Tibial artery (tissue), 4 donors: ENCODE data around the gene CORO2B.
"Not testable (repeated sequence)": the region's sequence is repeated elsewhere in the genome, so short reads cannot be mapped to it uniquely, and the experiment has no call there.

ENCODE experiments used
- DNase-seq, 2 donors: peaks; one replicate each; pipeline ENCODE4 v3.0.0-alpha.2; 2019
- H3K27ac ChIP-seq, 2 donors: fragments of 200-600 bp; sonication (generic) in 1 of 2; 1 replicate in 1 of 2; 2 replicates in 1 of 2; pipeline ENCODE4 v1.5.1; 2018 to 2019; ENCODE audit warnings: mild to moderate bottlenecking in 1 of 2
- H3K27me3 ChIP-seq, 2 donors: fragments of 200-600 bp; sonication (generic) in 1 of 2; one replicate each; pipeline versions ENCODE4 v1.5.1 to v1.6.0; 2016 to 2019
- H3K36me3 ChIP-seq, 3 donors: fragments of 200-600 bp; sonication (generic) in 2 of 3; one replicate each; pipeline ENCODE4 v1.5.1; 2016 to 2019; ENCODE audit warnings: mild to moderate bottlenecking in 2 of 3
- H3K4me1 ChIP-seq, 4 donors: fragments of 200-600 bp; sonication (generic) in 2 of 4; 1 replicate in 3 of 4; 2 replicates in 1 of 4; pipeline ENCODE4 v1.5.1; 2016 to 2019
- H3K4me3 ChIP-seq, 2 donors: fragments of 200-600 bp; sonication (generic) in 1 of 2; 1 replicate in 1 of 2; 2 replicates in 1 of 2; pipeline ENCODE4 v1.5.1; 2018 to 2019; ENCODE audit warnings: mild to moderate bottlenecking in 2 of 2
- H3K9me3 ChIP-seq, 3 donors: fragments of 200-600 bp; sonication (generic) in 1 of 3; one replicate each; pipeline ENCODE4 v1.5.1; 2016 to 2019
- intact Hi-C: fragments of 100-400 bp; cut with DNase I; formaldehyde crosslinking; loops from one replicate; pipeline ENCODE4 v1.15.0; 2023; ENCODE audit warnings: low total_unique reads
- TF ChIP-seq, protein P1 (sequence below), 2 experiments: fragments of 200-600 bp in 1 of 2; fragments of 450-650 bp in 1 of 2; IDR thresholded peaks; one replicate each; pipeline ENCODE4 v1.5.1; 2017 to 2019; ENCODE audit warnings: antibody characterized with exemption in 2 of 2, mild to moderate bottlenecking in 1 of 2, moderate library complexity in 1 of 2

CORO2B gene

DNA sequence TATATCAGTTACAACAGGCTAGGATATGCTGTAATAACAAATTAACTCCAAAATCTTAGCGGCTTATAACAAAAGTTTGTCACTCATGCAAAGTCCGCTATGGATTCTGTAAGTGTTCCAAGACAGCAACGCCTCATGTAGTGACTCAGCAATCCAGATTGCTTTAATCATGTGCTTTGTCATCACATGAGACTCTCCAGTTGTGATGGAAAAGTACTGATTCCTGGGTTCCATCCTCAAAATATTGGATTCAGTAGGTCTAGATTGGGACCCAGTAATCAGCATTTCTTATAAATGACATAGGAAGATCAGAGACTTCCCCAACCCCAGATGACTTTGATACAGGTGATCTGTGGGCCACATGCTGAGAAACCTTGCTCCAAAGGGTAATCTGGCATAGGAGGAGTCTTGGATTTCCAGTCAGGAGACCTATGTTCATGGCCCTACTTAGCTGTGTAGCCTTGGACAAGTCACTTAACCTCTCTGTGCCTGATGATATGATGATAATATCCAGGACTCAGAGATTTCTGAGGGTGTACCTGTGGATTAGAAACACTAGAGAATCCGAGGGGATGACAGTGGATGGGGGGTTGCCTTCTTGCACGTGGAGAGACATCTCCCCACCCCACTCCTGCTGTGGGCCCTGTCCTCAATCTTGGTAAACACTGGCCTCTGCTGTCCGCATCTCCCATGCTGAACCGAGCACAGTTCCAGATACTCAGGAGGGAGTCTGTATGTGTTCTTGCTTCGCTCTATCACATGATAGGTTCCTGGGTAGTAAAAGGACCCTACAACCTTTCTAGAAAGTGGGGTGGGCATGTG, 65.5 kb downstream of the CORO2B start:
- Histone ChIP-seq H3K36me3 (no peaks in the 10 kb centered on the region), H3K4me1 (peaks cover 0 to 3% (median under 1%) of the 10 kb centered on the region in 4 donors), H3K9me3 (no peaks in the 10 kb centered on the region), H3K27me3 (no peaks in the 10 kb centered on the region), H3K4me3 (no peak overlapping the region), H3K27ac (no peak overlapping the region)
- intact Hi-C loops: no loop called here
- DNase-seq: no peak
- TF ChIP-seq, protein P1, sequence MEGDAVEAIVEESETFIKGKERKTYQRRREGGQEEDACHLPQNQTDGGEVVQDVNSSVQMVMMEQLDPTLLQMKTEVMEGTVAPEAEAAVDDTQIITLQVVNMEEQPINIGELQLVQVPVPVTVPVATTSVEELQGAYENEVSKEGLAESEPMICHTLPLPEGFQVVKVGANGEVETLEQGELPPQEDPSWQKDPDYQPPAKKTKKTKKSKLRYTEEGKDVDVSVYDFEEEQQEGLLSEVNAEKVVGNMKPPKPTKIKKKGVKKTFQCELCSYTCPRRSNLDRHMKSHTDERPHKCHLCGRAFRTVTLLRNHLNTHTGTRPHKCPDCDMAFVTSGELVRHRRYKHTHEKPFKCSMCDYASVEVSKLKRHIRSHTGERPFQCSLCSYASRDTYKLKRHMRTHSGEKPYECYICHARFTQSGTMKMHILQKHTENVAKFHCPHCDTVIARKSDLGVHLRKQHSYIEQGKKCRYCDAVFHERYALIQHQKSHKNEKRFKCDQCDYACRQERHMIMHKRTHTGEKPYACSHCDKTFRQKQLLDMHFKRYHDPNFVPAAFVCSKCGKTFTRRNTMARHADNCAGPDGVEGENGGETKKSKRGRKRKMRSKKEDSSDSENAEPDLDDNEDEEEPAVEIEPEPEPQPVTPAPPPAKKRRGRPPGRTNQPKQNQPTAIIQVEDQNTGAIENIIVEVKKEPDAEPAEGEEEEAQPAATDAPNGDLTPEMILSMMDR (IDR thresholded peaks at IDR 0.05): no peak

DNA sequence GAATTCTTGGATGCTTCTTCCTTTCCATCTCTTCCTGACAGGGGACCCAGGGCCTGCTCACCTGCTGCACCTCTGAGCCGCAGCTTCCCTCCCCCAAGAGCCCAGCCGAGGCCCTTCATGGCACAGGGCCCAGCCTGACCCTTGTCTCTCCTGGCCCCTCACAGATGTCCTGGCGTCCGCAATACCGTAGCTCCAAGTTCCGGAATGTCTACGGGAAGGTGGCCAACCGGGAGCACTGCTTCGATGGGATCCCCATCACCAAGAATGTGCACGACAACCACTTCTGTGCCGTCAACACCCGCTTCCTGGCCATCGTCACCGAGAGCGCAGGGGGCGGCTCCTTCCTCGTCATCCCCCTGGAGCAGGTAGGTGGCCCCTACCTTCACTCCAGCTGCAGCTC, 66.2 kb downstream of the CORO2B start:
- intact Hi-C loops: no loop called here
- peaks cover 0 to 2% (median 0%) of the 10 kb centered on the region in 4 donors for H3K4me1 ChIP-seq
- H3K27ac ChIP-seq: no peak overlapping the region
- no peaks in the 10 kb centered on the region for H3K36me3 ChIP-seq
- no peaks in the 10 kb centered on the region for H3K27me3 ChIP-seq
- H3K9me3 ChIP-seq: no peaks in the 10 kb centered on the region
- TF ChIP-seq, protein P1 (IDR thresholded peaks at IDR 0.05): no peak
- no peak for DNase-seq
- no peak overlapping the region for H3K4me3 ChIP-seq

DNA sequence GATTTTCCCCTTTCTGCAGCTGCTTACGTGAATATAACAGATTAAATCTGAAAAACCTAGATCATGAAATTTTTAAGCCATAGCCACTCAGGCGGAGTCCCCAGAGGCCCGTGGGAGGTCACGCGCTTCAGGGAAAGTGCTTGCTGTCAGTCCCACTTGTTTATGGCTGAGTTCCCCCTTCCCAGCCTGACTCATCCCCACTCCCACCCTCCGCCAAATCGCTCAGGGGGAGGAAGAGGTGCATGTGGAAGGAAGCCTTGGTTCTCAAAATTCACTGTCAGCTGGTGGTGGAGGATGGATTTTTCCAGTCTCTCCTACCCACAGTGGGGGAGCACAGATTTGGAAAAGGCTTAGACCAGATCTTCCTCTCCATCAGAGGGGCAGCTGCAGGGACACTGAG, 67.4 kb downstream of the CORO2B start:
- H3K9me3 ChIP-seq: no peaks in the 10 kb centered on the region
- no peak overlapping the region for H3K27ac ChIP-seq
- TF ChIP-seq, protein P1 (IDR thresholded peaks at IDR 0.05): no peak
- no peak overlapping the region for H3K4me3 ChIP-seq
- intact Hi-C loops: no loop called here
- no peaks in the 10 kb centered on the region for H3K36me3 ChIP-seq
- H3K4me1 ChIP-seq: no peaks in the 10 kb centered on the region
- no peak for DNase-seq
- H3K27me3 ChIP-seq: no peaks in the 10 kb centered on the region

DNA sequence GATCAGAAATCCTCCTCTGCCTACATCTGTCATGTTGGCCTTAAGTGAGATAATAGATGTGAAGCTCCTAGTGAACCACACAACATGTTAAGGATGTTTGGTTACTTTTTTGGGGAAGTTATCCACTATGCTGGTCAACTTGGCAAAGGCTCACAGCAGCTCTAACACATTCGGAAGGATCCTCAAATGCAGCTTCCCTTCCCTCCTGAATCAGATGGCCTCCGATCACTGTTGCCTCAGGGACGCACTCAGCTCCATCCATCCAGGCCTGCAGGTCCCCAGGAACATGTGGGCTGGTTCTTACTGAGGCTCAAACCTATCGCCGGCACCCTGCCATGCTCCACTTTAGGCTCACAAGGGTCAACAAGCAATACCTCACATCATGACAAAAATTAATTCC, 67.9 kb downstream of the CORO2B start:
- H3K27ac ChIP-seq: no peak overlapping the region
- H3K36me3 ChIP-seq: no peaks in the 10 kb centered on the region
- intact Hi-C loops: no loop called here

DNA sequence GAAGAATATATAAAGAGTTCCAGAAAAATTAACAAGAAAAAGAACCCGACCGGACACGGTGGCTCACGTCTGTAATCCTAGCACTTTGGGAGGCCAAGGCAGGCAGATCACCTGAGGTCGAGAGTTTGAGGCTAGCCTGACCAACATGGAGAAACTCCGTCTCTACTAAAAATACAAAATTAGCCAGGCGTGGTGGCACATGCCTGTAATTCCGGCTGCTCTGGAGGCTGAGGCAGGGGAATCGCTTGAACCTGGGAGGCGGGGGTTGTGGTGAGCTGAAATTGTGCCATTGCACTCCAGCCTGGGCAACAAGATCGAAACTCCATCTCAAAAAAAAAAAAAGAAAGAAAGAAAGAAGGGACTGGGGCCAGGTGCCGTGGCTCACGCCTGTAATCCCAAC, 68.6 kb downstream of the CORO2B start:
- H3K9me3 ChIP-seq, H3K4me3 ChIP-seq, H3K27me3 ChIP-seq, intact Hi-C loops, H3K36me3 ChIP-seq, H3K4me1 ChIP-seq, H3K27ac ChIP-seq: not testable (repeated sequence)
- DNase-seq: peak in 1 of 2 donors; percentile 13

More for the DNA sequence above, 67.9 kb downstream of the CORO2B start:
- Histone ChIP-seq H3K27me3 (no peaks in the 10 kb centered on the region), H3K9me3 (no peaks in the 10 kb centered on the region), H3K4me1 (no peaks in the 10 kb centered on the region), H3K4me3 (no peak overlapping the region)
- TF ChIP-seq, protein P1 (IDR thresholded peaks at IDR 0.05): no peak
- DNase-seq: peak in 1 of 2 donors; percentile 6

- Histone ChIP-seq H3K4me3 (no peak overlapping the region), H3K27me3 (no peaks in the 10 kb centered on the region), H3K36me3 (no peaks in the 10 kb centered on the region), H3K4me1 (no peaks in the 10 kb centered on the region), H3K9me3 (no peaks in the 10 kb centered on the region), H3K27ac (no peak overlapping the region)
- TF ChIP-seq, protein P1 (IDR thresholded peaks at IDR 0.05): peak; percentile 45 to 56
- intact Hi-C loops: no loop called here
- peak in 1 of 2 donors; percentile 67 for DNase-seq
Measured at GRCh38 chr15:68650901-68651709, 72.3 kb downstream of the CORO2B start.
